OCI-LY1 (cell line): ENCODE results near the gene AMPD2.

Experiments
- H2AFZ ChIP-seq: fragments of 200-600 bp; sonication (generic), shearing (Covaris generic); 2 replicates; pipeline ENCODE4 v1.6.0; 2014; ENCODE audit warnings: antibody characterized with exemption, mild to moderate bottlenecking, low read length
- H3F3A ChIP-seq: fragments of 200-600 bp; sonication (generic), shearing (Covaris generic); 2 replicates; pipeline ENCODE4 v1.6.0; 2014; ENCODE audit warnings: mild to moderate bottlenecking, antibody characterized with exemption, low read length, moderate library complexity; ENCODE audit not compliant: insufficient read depth
- H3K27ac ChIP-seq: fragments of 200-600 bp; sonication (generic); 2 replicates; pipeline ENCODE4 v1.5.1; 2014; ENCODE audit warnings: low read length, mixed run types, mild to moderate bottlenecking, low read depth; ENCODE audit not compliant: poor library complexity, severe bottlenecking
- H3K27me3 ChIP-seq: fragments of 200-600 bp; sonication (generic); 2 replicates; pipeline ENCODE4 v1.6.0; 2014; ENCODE audit warnings: antibody characterized with exemption, mild to moderate bottlenecking, low read length, moderate library complexity; ENCODE audit not compliant: insufficient read depth
- H3K36me3 ChIP-seq: fragments of 200-600 bp; sonication (generic); 2 replicates; pipeline ENCODE4 v1.6.1; 2014; ENCODE audit warnings: mild to moderate bottlenecking, antibody characterized with exemption, low read length, moderate library complexity, mixed read lengths; ENCODE audit not compliant: insufficient read depth
- H3K4me1 ChIP-seq: fragments of 200-600 bp; sonication (generic); 2 replicates; pipeline ENCODE4 v1.5.1; 2014; ENCODE audit warnings: mild to moderate bottlenecking, low read length, moderate library complexity; ENCODE audit not compliant: insufficient read depth, severe bottlenecking
- H3K4me2 ChIP-seq: fragments of 200-600 bp; sonication (generic), shearing (Covaris generic); 2 replicates; pipeline ENCODE4 v1.6.1; 2014; ENCODE audit warnings: low read length
- H3K4me3 ChIP-seq: fragments of 200-600 bp; sonication (generic); 2 replicates; pipeline ENCODE4 v1.5.1; 2014; ENCODE audit warnings: low read length, low read depth, mild to moderate bottlenecking, mixed read lengths; ENCODE audit not compliant: poor library complexity, severe bottlenecking
- H3K79me2 ChIP-seq: fragments of 200-600 bp; shearing (Covaris generic); 2 replicates; pipeline ENCODE4 v1.6.1; 2016; ENCODE audit warnings: mixed run types, low read length, mixed read lengths; ENCODE audit not compliant: insufficient read depth
- H3K9ac ChIP-seq: fragments of 200-600 bp; sonication (generic), shearing (Covaris generic); 2 replicates; pipeline ENCODE4 v1.6.1; 2014; ENCODE audit warnings: mild to moderate bottlenecking, low read length, mixed read lengths
- H3K9me2 ChIP-seq: fragments of 200-600 bp; sonication (generic), shearing (Covaris generic); 2 replicates; pipeline ENCODE4 v1.6.1; 2014; ENCODE audit warnings: low read depth, mild to moderate bottlenecking, low read length, mixed read lengths
- H3K9me3 ChIP-seq: fragments of 200-600 bp; shearing (Covaris generic); 2 replicates; pipeline ENCODE4 v1.6.1; 2014; ENCODE audit warnings: low read length, mixed read lengths
- H4K20me1 ChIP-seq: fragments of 200-600 bp; sonication (generic), shearing (Covaris generic); 2 replicates; pipeline ENCODE4 v1.6.0; 2016; ENCODE audit warnings: mild to moderate bottlenecking, low read length; ENCODE audit not compliant: insufficient read depth
- EZH2 ChIP-seq: fragments of 200-600 bp; sonication (generic), shearing (Covaris generic); IDR thresholded peaks from 2 replicates; pipeline ENCODE4 v1.8.0; 2017; ENCODE audit warnings: borderline replicate concordance, mixed run types, mild to moderate bottlenecking, antibody characterized with exemption, low read length, moderate library complexity, mixed read lengths
- TF ChIP-seq, protein P1 (sequence below): fragments of 200-600 bp; sonication (generic), shearing (Covaris generic); IDR thresholded peaks from 2 replicates; pipeline ENCODE4 v1.5.1; 2017; ENCODE audit warnings: mild to moderate bottlenecking, antibody characterized with exemption, low read length, moderate library complexity, mixed read lengths

The AMPD2 gene

DNA sequence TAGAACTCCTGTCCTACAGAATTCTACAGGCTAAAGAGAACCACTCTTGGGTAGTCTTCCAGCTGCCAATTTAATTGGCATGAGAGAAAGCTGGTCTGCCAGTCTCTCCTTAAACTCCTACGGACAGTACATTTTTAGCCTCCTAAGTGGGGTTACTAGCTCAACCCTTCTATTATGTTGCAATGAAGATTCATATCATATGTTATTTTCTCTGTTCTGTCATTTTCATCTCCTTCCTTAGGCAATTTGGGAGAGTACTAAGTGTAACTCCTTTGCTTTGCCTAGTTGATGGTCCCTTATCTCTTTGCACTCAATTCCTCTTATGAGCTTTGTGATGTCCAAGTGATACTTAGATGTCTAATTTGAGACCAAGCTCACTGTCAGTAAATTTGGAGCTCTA, 14.3 kb upstream of the AMPD2 start:
- H3K36me3 ChIP-seq = no peaks in the 10 kb centered on the region
- no peaks in the 10 kb centered on the region for H3K9me2 ChIP-seq
- no peak overlapping the region for H2AFZ ChIP-seq
- H3F3A ChIP-seq = no peaks in the 10 kb centered on the region
- no peaks in the 10 kb centered on the region for H3K9me3 ChIP-seq
- no peaks in the 10 kb centered on the region for H4K20me1 ChIP-seq
- TF ChIP-seq, protein P1, sequence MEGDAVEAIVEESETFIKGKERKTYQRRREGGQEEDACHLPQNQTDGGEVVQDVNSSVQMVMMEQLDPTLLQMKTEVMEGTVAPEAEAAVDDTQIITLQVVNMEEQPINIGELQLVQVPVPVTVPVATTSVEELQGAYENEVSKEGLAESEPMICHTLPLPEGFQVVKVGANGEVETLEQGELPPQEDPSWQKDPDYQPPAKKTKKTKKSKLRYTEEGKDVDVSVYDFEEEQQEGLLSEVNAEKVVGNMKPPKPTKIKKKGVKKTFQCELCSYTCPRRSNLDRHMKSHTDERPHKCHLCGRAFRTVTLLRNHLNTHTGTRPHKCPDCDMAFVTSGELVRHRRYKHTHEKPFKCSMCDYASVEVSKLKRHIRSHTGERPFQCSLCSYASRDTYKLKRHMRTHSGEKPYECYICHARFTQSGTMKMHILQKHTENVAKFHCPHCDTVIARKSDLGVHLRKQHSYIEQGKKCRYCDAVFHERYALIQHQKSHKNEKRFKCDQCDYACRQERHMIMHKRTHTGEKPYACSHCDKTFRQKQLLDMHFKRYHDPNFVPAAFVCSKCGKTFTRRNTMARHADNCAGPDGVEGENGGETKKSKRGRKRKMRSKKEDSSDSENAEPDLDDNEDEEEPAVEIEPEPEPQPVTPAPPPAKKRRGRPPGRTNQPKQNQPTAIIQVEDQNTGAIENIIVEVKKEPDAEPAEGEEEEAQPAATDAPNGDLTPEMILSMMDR = no peak
- no peak for TF ChIP-seq EZH2
- no peak overlapping the region for H3K4me3 ChIP-seq
- no peak overlapping the region for H3K27ac ChIP-seq
- no peaks in the 10 kb centered on the region for H3K4me1 ChIP-seq
- no peak overlapping the region for H3K9ac ChIP-seq
- H3K4me2 ChIP-seq = no peak overlapping the region
- no peaks in the 10 kb centered on the region for H3K27me3 ChIP-seq
- no peaks in the 10 kb centered on the region for H3K79me2 ChIP-seq

DNA sequence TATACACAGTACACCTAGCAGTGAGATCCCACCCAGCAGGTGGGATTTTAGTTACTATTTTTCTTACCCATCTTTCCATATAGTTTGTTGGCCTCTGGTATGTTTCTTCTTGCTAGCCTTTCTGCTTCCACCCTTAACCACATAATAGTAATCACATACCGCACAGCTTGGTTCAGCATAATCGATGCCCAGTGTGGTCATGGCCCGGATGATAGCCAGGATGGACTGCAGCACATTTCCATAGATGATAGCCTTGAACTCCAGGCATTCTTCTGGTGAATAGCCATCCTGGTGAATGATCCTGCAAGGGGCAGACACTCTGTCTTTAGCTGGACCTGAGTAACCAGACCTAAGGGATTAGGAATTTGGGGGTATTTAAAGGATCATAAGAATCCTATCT, 9.8 kb upstream of the AMPD2 start:
- no peak overlapping the region for H3K4me2 ChIP-seq
- TF ChIP-seq, protein P1 = no peak
- H3K9ac ChIP-seq = no peak overlapping the region

DNA sequence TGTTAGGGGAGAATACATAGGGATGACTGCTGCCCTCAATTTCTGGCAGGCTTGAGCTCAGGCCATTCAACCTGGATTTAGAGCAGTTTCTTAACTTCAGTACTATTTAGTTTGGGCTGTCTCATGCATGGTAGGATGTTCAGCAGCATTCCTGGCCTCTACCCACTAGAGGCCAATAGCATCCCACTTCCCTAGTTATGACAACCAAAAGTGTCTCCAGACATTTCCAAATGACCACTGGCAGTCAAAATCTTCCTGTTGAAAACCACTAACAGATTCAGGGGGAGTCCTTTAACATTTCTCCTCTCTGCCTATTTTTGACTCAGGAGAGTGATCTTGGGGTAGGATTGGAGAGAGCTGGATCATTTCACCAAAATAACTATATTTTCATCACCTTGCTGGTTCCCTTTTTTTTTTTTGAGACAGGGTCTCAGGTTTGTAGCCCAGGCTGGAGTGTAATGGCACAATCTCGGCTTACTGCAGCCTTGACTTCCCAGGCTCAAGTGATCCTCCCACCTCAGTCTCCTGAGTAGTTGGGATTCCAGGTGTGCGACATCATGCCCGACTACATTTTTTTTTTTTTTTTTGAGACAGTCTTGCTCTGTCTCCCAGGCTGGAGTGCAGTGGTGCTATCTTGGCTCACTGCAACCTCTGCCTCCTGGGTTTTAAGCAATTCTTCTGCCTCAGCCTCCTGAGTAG, 8.9 kb upstream of the AMPD2 start:
- Histone ChIP-seq H3K4me1 (no peaks in the 10 kb centered on the region), H3K79me2 (no peaks in the 10 kb centered on the region), H3K4me3 (no peak overlapping the region), H3K27ac (no peak overlapping the region), H3F3A (no peaks in the 10 kb centered on the region), H3K4me2 (no peak overlapping the region), H4K20me1 (no peaks in the 10 kb centered on the region), H3K9me2 (no peaks in the 10 kb centered on the region), H3K27me3 (no peaks in the 10 kb centered on the region), H3K9ac (no peak overlapping the region), H2AFZ (no peak overlapping the region), H3K9me3 (no peaks in the 10 kb centered on the region), H3K36me3 (no peaks in the 10 kb centered on the region)
- TF ChIP-seq, protein P1 = no peak
- no peak for TF ChIP-seq EZH2

More for the DNA sequence above, 9.8 kb upstream of the AMPD2 start:
- H3F3A ChIP-seq = no peaks in the 10 kb centered on the region
- no peaks in the 10 kb centered on the region for H3K27me3 ChIP-seq
- H3K79me2 ChIP-seq = no peaks in the 10 kb centered on the region
- no peak overlapping the region for H3K27ac ChIP-seq
- no peak overlapping the region for H2AFZ ChIP-seq
- H3K36me3 ChIP-seq = no peaks in the 10 kb centered on the region
- no peaks in the 10 kb centered on the region for H4K20me1 ChIP-seq
- H3K9me3 ChIP-seq = no peaks in the 10 kb centered on the region
- no peak overlapping the region for H3K4me3 ChIP-seq
- H3K9me2 ChIP-seq = no peaks in the 10 kb centered on the region
- no peaks in the 10 kb centered on the region for H3K4me1 ChIP-seq
